Activated CD4-positive, CD25-positive, alpha-beta regulatory T cell (primary cell): ENCODE data around the gene KRT7.
A peak's percentile ranks its signal among the peaks of the same experiment; 100 is the strongest.

ENCODE experiments used
- DNase-seq, 4 experiments: peaks; one replicate each; lab custom pipeline; 2025; lab: John Stamatoyannopoulos, UW

Gene KRT7

GRCh38 chr12:52211716-52212585 is 21.1 kb upstream of the KRT7 start:
- no peak for DNase-seq

GRCh38 chr12:52212701-52213563 is 20.1 kb upstream of the KRT7 start:
- no peak for DNase-seq

- DNase-seq: peak in 1 of 4 experiments; percentile 15
These were observed 19.3 kb upstream of the KRT7 start for GRCh38 chr12:52213564-52214420.

GRCh38 chr12:52214421-52214802 is 18.6 kb upstream of the KRT7 start:
- DNase-seq: no peak

- DNase-seq: no peak
These were observed 17.4 kb upstream of the KRT7 start for GRCh38 chr12:52215587-52216031.

GRCh38 chr12:52216100-52216499 is 16.9 kb upstream of the KRT7 start:
- DNase-seq: no peak

- DNase-seq: no peak
These were observed 16.2 kb upstream of the KRT7 start for GRCh38 chr12:52216807-52217206.

- DNase-seq: no peak
These were observed 15.8 kb upstream of the KRT7 start for GRCh38 chr12:52217223-52217622.

GRCh38 chr12:52218001-52218400 is 15.0 kb upstream of the KRT7 start:
- no peak for DNase-seq

GRCh38 chr12:52220477-52220876 is 12.6 kb upstream of the KRT7 start:
- no peak for DNase-seq

GRCh38 chr12:52221070-52221781 is 11.8 kb upstream of the KRT7 start:
- DNase-seq: no peak

- peak in 1 of 4 experiments; percentile 7 for DNase-seq
These were observed 11.1 kb upstream of the KRT7 start for GRCh38 chr12:52221912-52222457.

- no peak for DNase-seq
These were observed 10.4 kb upstream of the KRT7 start for GRCh38 chr12:52222692-52223091.

GRCh38 chr12:52223406-52224039 is 9.5 kb upstream of the KRT7 start:
- no peak for DNase-seq

- DNase-seq: no peak
These were observed 8.9 kb upstream of the KRT7 start for GRCh38 chr12:52224151-52224550.

- DNase-seq: no peak
These were observed 7.3 kb upstream of the KRT7 start for GRCh38 chr12:52225752-52226151.

- no peak for DNase-seq
These were observed 6.6 kb upstream of the KRT7 start for GRCh38 chr12:52226446-52226845.

- DNase-seq: no peak
These were observed 5.4 kb upstream of the KRT7 start for GRCh38 chr12:52227606-52228166.

- DNase-seq: no peak
These were observed 4.7 kb upstream of the KRT7 start for GRCh38 chr12:52228366-52228765.

- DNase-seq: no peak
These were observed 4.1 kb upstream of the KRT7 start for GRCh38 chr12:52228931-52229330.
